Adrenal gland (tissue), 5 donors: ENCODE measurements around the gene GZMB.

Experiments
- CTCF ChIP-seq, 6 experiments: fragments of 450-650 bp in 4 of 6; fragments of 200-600 bp in 2 of 6; sonication (generic) in 1 of 6; IDR thresholded peaks; 1 replicate in 5 of 6; 2 replicates in 1 of 6; pipeline versions ENCODE4 v1.5.1 to v1.8.0; 2016 to 2021; ENCODE audit warnings: antibody characterized with exemption in 6 of 6, mild to moderate bottlenecking in 2 of 6, moderate library complexity in 1 of 6
- POLR2A ChIP-seq, 2 donors: fragments of 450-650 bp; IDR thresholded peaks; one replicate each; pipeline ENCODE4 v1.6.1; 2017; ENCODE audit warnings: antibody characterized with exemption in 2 of 2, mild to moderate bottlenecking in 2 of 2, moderate library complexity in 1 of 2
- donor health status: DM: no; HTN: no; CAD: no.

- TF ChIP-seq CTCF (IDR thresholded peaks at IDR 0.05), result no peak
- no peak for TF ChIP-seq POLR2A (IDR thresholded peaks at IDR 0.05)
These were observed 36.6 kb upstream of the GZMB start for GRCh38 chr14:24670594-24670993.
